Myometrial cell (primary cell): ENCODE data around the gene KCNV2. TPM values are rescaled to one million over a fixed set of nuclear protein-coding genes. Genes with fewer than 3 reads are reported as not detected.

Experiments used
- total RNA-seq: library from RNA; depleted of rRNA; stranded (reverse); fragments of >200 nt; gene quantifications from 2 replicates; pipeline ENCODE4 v1.2.3, GENCODE V29; 2015

KCNV2 gene
- not detected in 2 replicates for total RNA-seq

GRCh38 chr9:2717385-2717784 lies at the start of gene KCNV2:
Gene KCNV2, plus strand, starts transcription at chr9:2717510. Its CDS starts 230 bp downstream, at chr9:2717740.

Other genes with a start within 250 kb of the KCNV2 start
- 3.5 and 4.6 TPM in 2 replicates for gene VLDLR, start 95.7 kb upstream of the KCNV2 start, total RNA-seq
- 19.6 and 34.4 TPM in 2 replicates for gene PUM3, start 126.6 kb downstream of the KCNV2 start, total RNA-seq